Measurements from ENCODE around the gene PRMT6.
"Not testable (repeated sequence)": the region's sequence is repeated elsewhere in the genome, so short reads cannot be mapped to it uniquely, and the experiment has no call there.

The PRMT6 gene

DNA sequence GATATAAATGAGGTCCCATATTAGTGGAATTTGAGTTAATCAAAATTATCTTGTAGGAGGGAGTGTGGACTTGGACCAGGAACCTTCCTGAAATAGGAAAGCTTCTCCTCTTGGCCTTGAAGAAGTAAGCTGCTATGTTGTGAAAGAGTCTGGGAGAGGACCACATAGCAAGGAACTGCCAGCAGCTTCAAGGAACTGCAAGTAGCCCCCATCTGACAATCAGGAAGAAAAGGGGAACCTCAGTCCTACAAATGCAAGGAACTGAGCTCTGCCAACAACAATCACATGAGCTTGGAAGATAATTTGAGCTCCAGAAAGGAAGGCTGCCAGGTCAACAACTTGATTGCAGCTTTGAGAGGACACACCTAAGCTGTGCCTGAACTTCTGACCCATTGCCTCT lies 8.2 kb upstream of the PRMT6 start:
- Histone ChIP-seq H3K4me3 (no peak overlapping the region), H3K27me3 (no peaks in the 10 kb centered on the region), H3K4me2 (no peak overlapping the region), H3K9me3 (peaks cover 12% of the 10 kb centered on the region; the same call in 1 of the 2 replicates), H3K9ac (no peak overlapping the region), H3K4me1 (0 out of 2 replicates have a peak, but pooled peaks cover 7% of the 10 kb centered on the region), H3K27ac (no peak overlapping the region), H4K20me1 (no peaks in the 10 kb centered on the region), H3K36me3 (no peaks in the 10 kb centered on the region)
- no peak for TF ChIP-seq Cebpa-rat (IDR thresholded peaks at IDR 0.05)

DNA sequence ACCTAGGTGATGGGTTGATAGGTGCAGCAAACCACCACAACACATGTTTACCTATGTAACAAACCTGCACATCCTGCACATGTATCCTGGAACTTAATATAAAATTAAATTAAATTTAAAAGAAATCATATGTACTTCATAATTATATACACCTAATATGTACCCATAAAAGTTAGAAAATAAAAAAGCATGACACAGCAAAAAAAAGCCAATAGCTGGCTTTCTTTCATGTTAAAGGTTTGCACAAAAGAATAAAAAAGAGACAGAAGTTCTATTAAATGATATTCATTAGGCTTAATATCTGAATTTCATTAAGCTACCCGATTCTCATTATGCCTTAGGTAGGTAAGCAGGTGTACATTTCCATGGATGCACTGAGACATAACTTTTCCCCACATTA lies 5.2 kb upstream of the PRMT6 start:
- Histone ChIP-seq H3K27me3 (no peaks in the 10 kb centered on the region), H3K4me2 (no peak overlapping the region), H3K9ac (no peak overlapping the region), H3K4me1 (peaks cover 12% of the 10 kb centered on the region; the same call in 1 of the 2 replicates), H3K27ac (no peak overlapping the region), H4K20me1 (no peaks in the 10 kb centered on the region), H3K4me3 (no peak overlapping the region), H3K9me3 (no peaks in the 10 kb centered on the region; the same call in 1 of the 2 replicates), H3K36me3 (no peaks in the 10 kb centered on the region)
- no peak for TF ChIP-seq Cebpa-rat (IDR thresholded peaks at IDR 0.05)

DNA sequence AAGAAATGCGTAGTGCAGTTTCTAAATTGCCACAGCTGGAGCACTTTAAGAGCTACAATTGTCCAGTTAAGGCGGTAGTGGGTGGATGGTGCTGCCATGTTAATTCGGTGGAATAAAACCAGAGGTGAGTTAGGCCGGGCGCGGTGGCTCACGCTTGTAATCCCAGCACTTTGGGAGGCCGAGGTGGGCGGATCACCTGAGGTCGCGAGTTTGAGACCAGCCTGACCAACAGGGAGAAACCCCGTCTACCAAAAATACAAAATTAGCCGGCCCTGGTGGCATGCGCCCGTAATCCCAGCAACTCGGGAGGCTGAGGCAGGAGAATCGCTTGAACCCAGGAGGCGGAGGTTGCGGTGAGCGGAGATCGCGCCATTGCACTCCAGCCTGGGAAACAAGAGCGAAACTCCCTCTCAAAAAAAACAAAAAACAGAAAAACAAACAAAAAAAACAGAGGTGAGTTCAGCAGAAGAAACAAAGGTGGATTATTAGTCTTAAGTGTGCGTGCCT lies 502 bp upstream of the PRMT6 start:
- peak overlapping the region; percentile 95 for H3K27ac ChIP-seq
- H3K9me3 ChIP-seq, result not testable (repeated sequence)

DNA sequence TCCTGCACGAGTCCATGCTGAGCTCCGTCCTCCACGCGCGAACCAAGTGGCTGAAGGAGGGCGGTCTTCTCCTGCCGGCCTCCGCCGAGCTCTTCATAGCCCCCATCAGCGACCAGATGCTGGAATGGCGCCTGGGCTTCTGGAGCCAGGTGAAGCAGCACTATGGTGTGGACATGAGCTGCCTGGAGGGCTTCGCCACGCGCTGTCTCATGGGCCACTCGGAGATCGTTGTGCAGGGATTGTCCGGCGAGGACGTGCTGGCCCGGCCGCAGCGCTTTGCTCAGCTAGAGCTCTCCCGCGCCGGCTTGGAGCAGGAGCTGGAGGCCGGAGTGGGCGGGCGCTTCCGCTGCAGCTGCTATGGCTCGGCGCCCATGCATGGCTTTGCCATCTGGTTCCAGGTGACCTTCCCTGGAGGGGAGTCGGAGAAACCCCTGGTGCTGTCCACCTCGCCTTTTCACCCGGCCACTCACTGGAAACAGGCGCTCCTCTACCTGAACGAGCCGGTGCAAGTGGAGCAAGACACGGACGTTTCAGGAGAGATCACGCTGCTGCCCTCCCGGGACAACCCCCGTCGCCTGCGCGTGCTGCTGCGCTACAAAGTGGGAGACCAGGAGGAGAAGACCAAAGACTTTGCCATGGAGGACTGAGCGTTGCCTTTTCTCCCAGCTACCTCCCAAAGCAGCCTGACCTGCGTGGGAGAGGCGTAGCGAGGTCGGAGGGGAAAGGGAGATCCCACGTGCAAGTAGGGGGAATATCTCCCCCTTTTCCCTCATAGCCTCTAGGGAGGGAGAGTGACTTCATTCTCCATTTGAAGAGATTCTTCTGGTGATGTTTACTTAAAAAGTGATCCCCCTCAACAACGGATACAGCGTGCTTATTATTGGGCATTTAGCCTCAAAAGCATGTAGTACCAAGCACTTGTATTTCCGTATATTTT lies 991 bp downstream of the PRMT6 start:
- H3K9ac ChIP-seq, result peak overlapping the region; percentile 95
- peak overlapping the region; percentile 97 for H3K4me3 ChIP-seq
- no peaks in the 10 kb centered on the region for H4K20me1 ChIP-seq
- peak overlapping the region; percentile 97 for H3K4me2 ChIP-seq
- H3K36me3 ChIP-seq, result peaks cover 18% of the 10 kb centered on the region
- TF ChIP-seq Cebpa-rat (IDR thresholded peaks at IDR 0.05), result no peak
- H3K4me1 ChIP-seq, result peaks cover 25% of the 10 kb centered on the region
- peak overlapping the region; percentile 95 for H3K27ac ChIP-seq
- no peaks in the 10 kb centered on the region for H3K27me3 ChIP-seq
- H3K9me3 ChIP-seq, result no peaks in the 10 kb centered on the region

More for the DNA sequence above, 502 bp upstream of the PRMT6 start:
- not testable (repeated sequence) for H4K20me1 ChIP-seq, H3K27me3 ChIP-seq
- Histone ChIP-seq H3K9ac (peak overlapping the region; percentile 95), H3K4me3 (peak overlapping the region; percentile 97), H3K4me1 (peaks cover 25% of the 10 kb centered on the region), H3K36me3 (peaks cover 13% of the 10 kb centered on the region), H3K4me2 (peak overlapping the region; percentile 74)

DNA sequence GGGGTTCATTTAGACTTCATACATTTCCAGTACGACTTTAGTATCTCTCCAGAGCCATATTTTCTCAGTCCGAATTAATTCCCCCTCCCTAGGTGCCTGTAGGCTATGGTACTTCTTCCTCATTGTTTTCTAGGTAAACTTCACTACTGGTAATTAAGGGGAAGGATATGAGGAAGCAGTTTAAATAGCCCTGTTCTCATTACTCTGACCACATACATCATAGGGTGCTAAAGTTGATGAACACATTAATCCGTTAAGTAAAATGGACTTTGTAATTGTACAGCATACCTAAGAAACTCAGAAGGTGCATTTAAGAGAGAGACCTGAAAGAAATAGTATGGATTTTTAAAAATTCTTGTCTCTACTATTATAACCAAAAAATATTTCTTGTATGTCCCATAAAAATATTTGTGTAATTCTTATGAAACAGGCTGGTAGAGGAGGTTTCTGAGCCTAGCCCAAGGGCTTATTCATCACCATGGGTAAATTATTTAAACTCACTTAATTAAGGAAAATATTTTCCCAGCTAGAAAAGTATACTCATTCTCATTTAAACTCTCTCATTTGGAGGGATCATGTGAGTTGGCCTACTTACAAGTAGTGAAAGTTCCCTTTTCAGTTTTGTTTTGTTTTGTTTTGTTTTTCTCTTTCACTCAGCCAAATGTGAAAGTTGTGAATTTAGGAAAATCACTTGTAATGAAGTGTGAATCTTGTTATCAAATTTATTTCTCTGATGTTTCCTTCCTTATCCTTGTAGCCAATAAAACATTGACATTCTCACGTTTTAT lies 2.0 kb downstream of the PRMT6 start:
- peak overlapping the region; percentile 95 for H3K9ac ChIP-seq
- H3K9me3 ChIP-seq, result no peaks in the 10 kb centered on the region
- TF ChIP-seq Cebpa-rat (IDR thresholded peaks at IDR 0.05), result no peak
- no peaks in the 10 kb centered on the region for H3K27me3 ChIP-seq
- peak overlapping the region; percentile 97 for H3K4me2 ChIP-seq
- H4K20me1 ChIP-seq, result no peaks in the 10 kb centered on the region
- peaks cover 25% of the 10 kb centered on the region for H3K4me1 ChIP-seq
- H3K36me3 ChIP-seq, result peaks cover 18% of the 10 kb centered on the region
- H3K27ac ChIP-seq, result peak overlapping the region; percentile 95
- H3K4me3 ChIP-seq, result peak overlapping the region; percentile 97

DNA sequence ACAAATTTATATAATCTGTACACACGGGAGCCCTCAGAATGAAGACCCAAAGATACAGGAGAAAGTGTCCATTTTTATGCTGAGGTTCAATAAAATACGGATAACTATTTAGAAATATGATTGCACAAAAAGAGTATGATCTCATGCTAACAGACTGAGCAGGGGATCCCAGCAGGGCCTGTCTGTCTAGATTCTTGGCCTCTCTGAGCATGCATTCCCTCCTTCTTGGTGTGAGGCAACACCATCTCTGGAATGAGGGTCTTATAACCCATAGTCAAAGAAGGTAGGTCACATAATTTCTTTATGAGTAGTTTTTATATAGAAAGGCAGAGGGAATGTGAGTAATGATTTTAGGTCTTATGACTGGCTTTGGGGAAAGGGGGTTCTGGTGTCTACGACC lies 5.4 kb downstream of the PRMT6 start:
- no peaks in the 10 kb centered on the region for H3K9me3 ChIP-seq
- H3K4me3 ChIP-seq, result no peak overlapping the region
- H3K27me3 ChIP-seq, result no peaks in the 10 kb centered on the region
- no peak overlapping the region for H3K4me2 ChIP-seq
- no peak for TF ChIP-seq Cebpa-rat (IDR thresholded peaks at IDR 0.05)
- H3K9ac ChIP-seq, result no peak overlapping the region
- peaks cover 18% of the 10 kb centered on the region for H3K36me3 ChIP-seq
- H3K27ac ChIP-seq, result no peak overlapping the region
- H3K4me1 ChIP-seq, result peaks cover 19% of the 10 kb centered on the region
- H4K20me1 ChIP-seq, result no peaks in the 10 kb centered on the region

DNA sequence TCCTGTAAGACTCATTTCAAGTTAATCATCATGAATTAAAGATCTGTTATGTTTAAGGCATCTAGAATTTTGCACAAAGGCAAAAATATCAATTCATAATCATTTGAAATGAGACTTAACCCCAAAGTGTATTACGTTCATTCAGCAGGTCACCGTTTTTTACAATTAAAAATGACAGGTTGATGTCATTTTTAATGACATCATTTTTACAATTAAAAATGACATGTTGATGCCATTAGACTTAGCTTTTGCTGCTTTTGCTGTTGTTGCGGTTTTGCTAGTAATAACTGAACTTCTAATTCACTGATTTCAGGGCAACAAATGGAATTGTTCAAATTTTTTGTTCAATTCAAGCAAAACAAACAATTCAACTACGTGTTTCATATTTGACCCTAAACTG lies 17.0 kb downstream of the PRMT6 start:
- Histone ChIP-seq H3K9ac (no peak overlapping the region), H3K4me2 (no peak overlapping the region), H3K9me3 (no peaks in the 10 kb centered on the region), H3K4me3 (no peak overlapping the region), H3K4me1 (no peaks in the 10 kb centered on the region), H3K27me3 (no peaks in the 10 kb centered on the region), H3K27ac (no peak overlapping the region), H3K36me3 (no peaks in the 10 kb centered on the region), H4K20me1 (no peaks in the 10 kb centered on the region)
- no peak for TF ChIP-seq Cebpa-rat (IDR thresholded peaks at IDR 0.05)

DNA sequence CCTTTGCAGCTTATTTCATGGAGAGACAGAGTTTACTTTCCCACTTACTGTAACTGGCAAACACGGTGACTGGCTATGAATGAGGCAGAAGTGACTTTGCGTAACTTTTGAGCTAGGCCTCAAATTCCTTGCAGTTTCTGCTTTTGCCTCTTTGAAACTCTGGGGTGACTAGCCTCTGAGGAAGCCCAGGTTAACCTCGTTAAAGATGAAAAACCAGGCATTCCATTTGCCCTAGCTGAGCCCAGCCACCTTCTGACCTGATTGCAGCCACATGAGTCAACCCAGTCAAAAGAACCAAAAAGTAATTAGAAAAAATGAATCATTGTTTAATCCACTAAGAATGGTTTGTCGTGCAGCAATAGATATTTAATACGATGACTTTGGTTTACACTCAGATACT lies 20.4 kb downstream of the PRMT6 start:
- Histone ChIP-seq H3K4me1 (no peaks in the 10 kb centered on the region), H3K9ac (no peak overlapping the region), H3K4me3 (no peak overlapping the region), H3K4me2 (no peak overlapping the region), H4K20me1 (no peaks in the 10 kb centered on the region), H3K9me3 (no peaks in the 10 kb centered on the region), H3K27ac (no peak overlapping the region), H3K27me3 (no peaks in the 10 kb centered on the region), H3K36me3 (no peaks in the 10 kb centered on the region)
- no peak for TF ChIP-seq Cebpa-rat (IDR thresholded peaks at IDR 0.05)

DNA sequence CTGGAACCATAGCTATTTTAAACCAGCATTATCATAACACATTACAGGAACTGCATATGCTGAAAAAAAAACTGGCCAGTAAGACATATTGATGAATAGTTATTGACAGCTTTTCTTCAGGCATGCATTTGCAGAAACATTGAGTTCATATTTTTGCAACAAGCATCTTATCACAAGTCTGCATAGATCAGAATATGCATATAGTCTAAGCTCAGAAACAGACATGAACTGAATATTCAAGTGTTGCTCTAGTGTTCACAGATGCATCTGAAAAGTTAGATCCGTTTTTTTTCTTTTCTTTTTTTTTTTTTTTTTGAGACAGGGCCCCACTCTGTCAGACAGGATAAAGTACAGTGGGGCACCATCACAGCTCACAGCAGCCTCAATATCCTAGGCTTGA lies 22.8 kb downstream of the PRMT6 start:
- Histone ChIP-seq H3K4me2 (no peak overlapping the region), H3K27me3 (no peaks in the 10 kb centered on the region), H3K9me3 (no peaks in the 10 kb centered on the region), H3K4me3 (no peak overlapping the region), H3K27ac (no peak overlapping the region), H3K4me1 (no peaks in the 10 kb centered on the region), H3K36me3 (no peaks in the 10 kb centered on the region), H3K9ac (no peak overlapping the region), H4K20me1 (no peaks in the 10 kb centered on the region)
- TF ChIP-seq Cebpa-rat (IDR thresholded peaks at IDR 0.05), result no peak

DNA sequence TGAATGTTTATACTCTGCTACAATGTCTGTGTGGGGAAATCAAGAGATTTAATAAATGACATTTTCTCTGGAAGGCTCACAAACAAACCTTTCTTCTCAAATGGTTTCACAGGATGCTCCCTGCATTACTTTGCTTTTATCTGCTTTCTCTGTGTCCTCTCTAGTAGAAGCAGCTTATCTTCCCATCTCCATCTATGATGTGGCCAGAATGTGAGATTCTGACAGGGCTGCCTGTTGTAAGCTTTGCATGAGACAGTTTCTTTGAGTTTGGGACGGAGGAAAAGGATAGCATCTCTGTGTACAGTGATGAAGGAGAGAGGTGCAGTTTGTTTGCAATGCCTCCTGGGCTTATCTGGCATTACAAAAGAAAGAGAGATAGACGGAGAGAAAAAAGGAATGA lies 24.6 kb downstream of the PRMT6 start:
- no peaks in the 10 kb centered on the region for H3K9me3 ChIP-seq
- no peak overlapping the region for H3K9ac ChIP-seq
- no peaks in the 10 kb centered on the region for H3K4me1 ChIP-seq
- no peaks in the 10 kb centered on the region for H3K27me3 ChIP-seq
- no peak overlapping the region for H3K4me3 ChIP-seq
- no peaks in the 10 kb centered on the region for H3K36me3 ChIP-seq
- H3K27ac ChIP-seq, result no peak overlapping the region
- H4K20me1 ChIP-seq, result no peaks in the 10 kb centered on the region
- TF ChIP-seq Cebpa-rat (IDR thresholded peaks at IDR 0.05), result no peak
- no peak overlapping the region for H3K4me2 ChIP-seq
